HG03521 (cell line): ENCODE results near the gene UPF1.

Experiments
- ATAC-seq: cut with Tn5 transposase; IDR thresholded peaks from one replicate; pipeline ENCODE4 v1.9.1; 2021; ENCODE audit warnings: mild to moderate bottlenecking, moderate library complexity; ENCODE audit not compliant: unreplicated experiment

The UPF1 gene

GRCh38 chr19:18831524-18832305 lies at the start of gene UPF1:
TSS of gene UPF1 (plus strand) at chr19:18831959. CDS start at chr19:18832210, 251 bp downstream.
- peak; percentile 78 for ATAC-seq

DNA sequence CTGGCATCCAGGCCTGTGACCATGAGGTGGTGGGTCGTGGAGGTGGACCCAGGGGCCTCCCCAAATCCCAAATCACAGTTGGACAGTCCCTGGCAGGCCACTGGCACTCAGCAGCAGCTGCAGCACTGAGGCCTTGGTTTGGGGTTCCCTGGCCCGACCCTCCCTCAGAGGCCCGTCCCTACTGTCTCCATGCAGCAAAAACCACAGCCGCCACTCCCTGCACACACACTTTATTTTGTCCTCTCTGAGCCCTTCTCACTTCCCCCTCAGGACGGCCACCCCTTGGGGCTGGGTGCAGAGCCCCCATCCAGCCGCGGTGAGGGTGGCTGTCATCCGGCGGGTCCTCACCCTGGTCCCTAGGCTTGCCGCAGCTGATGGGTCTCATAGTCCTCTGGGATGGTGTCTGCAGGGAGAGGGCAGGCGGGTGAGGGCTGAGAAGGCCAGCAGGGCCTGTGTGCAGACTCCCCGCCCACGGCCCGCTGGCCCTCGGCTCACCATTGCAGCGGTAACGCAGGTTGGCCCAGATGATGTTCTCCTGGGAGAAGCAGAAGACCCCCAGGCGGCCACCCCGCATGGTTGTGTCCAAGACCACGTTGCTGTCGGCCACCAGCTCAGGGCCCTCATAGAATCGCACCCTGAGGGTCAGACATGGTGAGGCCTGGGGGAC lies 49.1 kb upstream of the UPF1 start:
- no peak for ATAC-seq

DNA sequence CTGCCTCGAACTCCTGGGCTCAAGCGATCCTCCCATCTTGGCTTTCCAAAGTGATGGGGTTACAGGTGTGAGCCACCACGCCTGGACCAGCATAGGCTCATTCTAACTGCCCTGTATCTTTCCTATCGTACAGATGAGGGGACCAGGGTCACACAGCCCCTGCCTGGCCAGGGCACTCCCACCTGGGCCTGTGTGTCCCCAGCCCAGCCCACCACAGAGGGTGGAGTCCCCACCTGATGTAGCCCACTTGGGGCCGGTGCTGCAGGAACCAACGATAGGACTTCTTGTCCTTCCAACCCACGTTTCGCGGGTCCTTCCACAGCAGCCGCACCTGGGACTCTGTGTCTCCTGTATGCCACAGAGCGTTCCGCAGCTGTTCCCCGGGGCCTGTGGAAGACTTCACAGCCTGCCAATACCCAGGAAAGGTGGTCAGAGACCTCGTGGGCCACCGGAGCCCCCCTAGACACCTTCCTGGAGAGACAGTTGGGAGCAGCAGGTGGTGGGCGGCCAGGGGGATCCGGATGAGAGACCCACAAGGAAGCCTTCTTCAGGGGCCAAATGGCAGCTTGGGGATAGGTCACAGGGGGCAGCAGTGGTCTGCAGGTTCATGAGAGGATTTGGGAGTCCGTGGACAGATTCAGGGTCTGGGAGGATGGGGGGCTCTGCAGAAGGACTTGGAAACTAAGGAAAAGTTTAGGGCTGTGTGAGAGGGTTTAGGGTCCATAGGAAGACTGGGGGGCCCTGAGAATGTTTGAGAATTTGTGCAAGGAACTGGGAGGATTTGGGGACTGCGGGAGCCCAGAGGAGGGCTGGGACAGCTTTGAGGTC lies 47.6 kb upstream of the UPF1 start:
- ATAC-seq, result no peak

DNA sequence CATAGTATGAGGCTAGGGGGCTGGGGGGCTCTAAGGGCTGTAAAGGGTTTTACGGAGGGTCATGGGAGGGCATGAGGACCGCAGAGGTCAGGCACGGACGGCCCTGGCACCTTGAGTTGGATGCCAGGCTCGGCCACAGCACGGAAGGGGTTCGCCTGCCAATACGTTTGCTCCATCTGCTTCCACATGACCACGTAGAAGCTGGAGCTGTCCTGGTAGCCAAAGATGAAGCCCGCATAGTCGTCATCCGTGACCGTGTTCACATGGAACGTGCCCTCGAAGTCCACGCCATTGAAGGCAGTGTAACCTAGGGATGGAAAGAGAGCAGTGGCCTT lies 47.0 kb upstream of the UPF1 start:
- no peak for ATAC-seq

DNA sequence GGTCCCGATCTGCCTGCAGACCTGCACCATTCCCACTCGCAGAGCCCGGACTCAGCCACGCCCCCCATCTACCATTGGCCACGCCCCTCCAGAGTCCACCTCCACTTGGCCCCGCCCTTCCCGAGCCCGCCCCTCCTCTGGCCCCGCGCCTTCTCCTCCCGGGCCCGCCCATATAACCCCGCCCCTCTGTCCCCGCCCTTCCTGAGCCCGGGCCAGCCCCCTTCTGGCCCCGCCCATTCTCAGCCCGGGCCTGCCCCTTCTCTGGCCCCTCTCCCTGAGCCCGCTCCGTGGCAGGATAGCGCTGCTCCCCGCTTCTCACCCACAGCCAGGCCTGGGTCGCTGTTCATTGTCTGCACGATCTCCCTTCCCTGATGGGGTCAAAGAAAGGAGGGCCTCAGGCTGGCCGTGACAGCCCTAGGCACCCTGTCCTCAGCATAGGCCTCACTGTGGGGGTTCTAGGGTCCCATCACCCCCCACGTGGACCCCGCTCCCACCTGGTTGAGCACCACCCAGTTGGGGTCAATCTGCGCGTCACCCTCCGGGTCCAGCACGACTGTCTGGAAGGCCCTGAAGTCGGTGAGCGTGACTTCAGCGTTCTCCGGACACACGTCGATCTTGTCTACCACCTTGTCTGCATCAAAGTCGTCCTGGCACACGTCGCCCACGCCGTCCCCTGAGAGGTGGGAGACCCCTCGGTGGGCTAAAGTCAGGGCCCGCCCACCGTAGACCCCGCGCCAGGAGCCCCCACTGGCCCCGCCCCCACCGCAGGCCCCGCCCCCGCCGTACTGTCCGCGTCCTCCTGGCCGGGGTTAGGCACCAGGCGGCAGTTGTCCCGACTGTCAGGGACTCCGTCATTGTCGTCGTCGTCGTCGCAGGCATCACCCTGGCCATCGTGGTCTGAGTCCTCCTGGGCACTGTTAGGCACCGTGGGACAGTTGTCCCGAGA lies 46.3 kb upstream of the UPF1 start:
- no peak for ATAC-seq

DNA sequence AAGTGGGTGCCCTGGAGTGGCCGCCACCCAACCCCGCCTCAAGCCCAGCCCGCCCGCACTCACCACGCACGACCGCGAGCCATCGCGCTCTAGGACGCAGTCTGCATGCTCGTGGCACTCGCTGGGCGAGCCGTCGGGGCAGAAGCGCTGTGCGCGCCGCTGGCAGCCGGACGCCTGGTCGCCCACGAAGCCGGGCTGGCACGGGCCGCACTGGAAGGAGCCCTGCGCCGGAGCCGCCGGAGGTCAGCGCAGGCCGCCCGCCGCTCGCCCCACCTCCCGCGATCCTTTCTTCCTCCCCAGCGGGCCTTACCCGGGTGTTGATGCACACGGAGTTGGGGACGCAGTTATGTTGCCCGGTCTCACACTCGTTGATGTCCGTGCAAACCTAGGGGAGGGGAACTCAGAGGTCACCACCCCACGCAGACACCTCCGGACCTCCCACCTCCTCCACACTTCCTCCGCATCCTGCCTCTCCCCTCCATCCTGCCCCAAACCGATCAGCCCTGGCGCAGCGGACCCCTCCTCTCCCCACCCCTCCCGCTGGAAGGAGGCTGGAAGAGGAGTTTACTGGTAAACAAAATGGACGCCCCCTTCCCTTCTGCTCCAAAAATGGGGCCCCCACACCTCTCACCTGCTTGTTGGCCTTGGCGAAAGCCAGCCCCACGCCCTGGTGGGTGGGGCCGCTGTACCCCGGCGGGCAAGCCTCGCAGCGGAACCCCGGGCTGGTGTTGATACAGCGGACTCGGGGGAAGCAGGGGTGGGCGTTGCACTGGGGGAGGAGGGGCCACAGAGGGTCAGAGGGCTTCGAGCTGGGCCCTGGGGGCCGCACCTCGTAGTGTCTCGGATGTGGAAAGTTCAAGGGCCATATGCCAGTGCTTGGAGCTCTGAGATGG lies 43.0 kb upstream of the UPF1 start:
- no peak for ATAC-seq

- ATAC-seq, result no peak
These were observed 42.3 kb upstream of the UPF1 start for GRCh38 chr19:18789422-18789869.

DNA sequence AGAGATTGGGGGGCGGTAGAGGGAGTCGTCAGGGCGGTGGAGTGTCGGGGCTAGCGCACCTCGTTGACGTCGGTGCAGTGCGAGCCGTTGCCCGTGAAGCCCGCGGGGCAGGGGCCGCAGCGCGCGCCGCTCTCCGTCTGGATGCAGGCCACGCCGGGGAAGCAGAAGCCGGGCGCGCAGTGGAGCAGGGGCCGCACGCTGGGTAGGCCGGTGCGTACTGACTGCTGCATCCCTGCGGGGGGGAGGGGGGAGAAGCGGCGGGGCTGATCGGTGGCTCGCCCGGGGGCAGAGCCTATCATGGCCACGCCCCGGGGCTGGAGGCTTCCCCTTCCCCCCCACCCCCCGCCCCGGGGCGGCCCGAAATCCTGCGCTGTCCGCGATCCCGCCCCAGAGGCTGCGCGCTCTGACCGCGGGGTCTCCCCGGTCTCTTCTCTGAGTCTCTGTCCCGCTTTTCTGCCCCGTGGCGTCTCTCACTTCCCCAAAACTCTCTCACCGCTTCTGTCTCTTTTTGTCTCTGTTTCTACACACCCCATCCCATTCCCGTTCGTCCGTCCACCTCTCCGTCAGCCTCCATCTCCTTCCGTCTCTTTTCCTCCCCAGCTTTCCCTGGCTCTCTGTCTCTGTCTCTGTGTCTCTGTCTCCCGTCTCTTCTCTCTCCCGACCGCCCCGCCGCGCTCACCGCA lies 41.7 kb upstream of the UPF1 start:
- ATAC-seq, result no peak

GRCh38 chr19:18790566-18791314 lies 41.0 kb upstream of the UPF1 start, which contains the start of gene COMP:
TSS of gene COMP (minus strand) at chr19:18791305. CDS start at chr19:18791269, 36 bp downstream.
- ATAC-seq, result no peak

DNA sequence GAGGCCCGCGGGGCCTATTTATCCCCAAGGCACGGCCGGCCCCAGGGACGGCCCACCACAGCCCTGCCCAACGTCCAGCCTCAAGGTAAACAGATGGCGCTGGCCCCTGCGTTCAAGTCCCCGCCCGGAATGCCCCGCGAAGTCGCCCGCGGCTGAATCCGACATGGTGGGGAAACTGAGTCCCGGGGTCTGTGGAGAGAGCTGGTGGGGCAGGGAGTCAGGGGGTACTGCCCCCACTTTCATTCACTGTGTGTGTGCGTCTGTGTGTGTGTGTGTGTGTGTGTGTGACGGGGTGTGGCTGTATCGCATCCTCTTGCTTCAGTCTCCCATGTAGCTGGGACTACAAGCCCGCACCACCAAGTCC lies 40.5 kb upstream of the UPF1 start:
- ATAC-seq, result no peak

DNA sequence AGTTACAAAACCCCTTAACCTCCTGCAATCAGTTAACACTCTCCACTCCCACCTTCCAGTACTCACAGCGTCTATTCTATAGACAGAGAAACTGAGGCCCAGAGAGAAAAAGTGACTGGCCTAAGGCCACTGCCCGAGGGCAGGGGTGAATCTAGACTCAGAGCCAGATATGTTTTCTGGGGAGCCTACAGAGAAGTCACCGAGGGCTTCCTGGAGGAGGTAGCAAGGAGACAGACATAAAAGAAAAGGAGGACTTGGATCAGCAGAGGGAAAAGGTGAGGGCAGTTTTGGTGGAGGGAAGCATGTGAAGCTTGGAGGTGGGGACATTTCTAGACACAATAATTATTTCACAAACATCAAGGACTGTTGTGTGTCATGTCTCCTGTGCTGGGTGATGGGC lies 39.1 kb upstream of the UPF1 start:
- no peak for ATAC-seq

- ATAC-seq, result no peak
These were observed 38.4 kb upstream of the UPF1 start for GRCh38 chr19:18793144-18794028.

GRCh38 chr19:18794029-18794313 lies 37.8 kb upstream of the UPF1 start:
- ATAC-seq, result no peak

DNA sequence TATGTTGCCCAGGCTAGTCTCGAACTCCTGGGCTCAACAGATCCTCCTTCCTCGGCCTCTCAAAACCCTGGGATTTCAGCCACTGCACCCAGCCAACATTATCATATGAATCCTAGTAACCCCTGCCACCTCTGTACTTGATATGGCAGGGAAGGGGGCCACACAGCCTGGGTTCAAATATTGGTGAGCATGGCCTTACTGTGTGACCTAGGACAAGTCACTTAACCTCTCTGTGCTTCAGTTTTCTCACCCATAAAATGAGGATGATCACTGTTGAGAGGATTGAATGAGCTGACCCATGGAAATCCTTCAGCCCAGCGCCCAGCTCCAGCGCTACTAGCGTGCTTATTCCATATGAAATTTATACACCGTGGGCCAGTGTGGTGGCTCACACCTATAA lies 37.1 kb upstream of the UPF1 start:
- no peak for ATAC-seq

- ATAC-seq, result no peak
These were observed 36.2 kb upstream of the UPF1 start for GRCh38 chr19:18795540-18795939.

GRCh38 chr19:18796239-18796638 lies 35.5 kb upstream of the UPF1 start:
- no peak for ATAC-seq
